ENCODE results near the gene TYMS.

The TYMS gene

DNA sequence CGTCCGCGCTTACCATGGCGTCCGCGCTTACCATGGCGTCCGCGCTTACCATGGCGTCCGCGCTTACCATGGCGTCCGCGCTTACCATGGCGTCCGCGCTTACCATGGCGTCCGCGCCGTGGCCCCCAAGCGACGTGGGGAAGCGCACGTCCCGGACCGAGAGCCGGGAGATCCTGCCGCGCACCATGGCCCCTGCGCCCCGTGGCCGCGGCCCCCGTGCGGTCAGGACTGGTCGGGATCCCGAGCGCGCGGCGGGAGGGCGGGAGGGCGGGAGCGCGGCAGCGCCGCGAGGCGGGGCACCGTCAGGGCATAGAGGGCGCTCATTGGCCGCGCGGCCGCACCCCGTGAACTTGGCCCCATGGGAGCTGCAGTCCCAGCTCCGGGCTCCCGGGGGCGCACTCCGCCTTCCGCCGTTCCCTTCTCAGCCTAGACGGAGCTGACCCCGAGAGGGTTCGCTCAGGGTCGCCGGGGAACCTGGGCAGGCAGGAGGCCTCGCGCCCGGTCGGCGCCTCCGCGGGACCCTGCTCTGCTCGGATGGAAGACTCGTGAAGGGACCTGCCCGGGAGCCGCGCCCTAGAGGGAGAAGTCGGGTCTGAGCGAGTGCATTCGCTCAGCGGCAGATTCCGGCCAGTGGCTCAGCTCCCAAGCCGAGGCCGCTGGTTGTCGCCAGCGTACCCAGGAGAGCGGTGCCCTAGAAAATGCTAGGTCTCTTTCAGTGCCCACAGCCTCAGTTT, 55.1 kb downstream of the TYMS start, which contains the start of gene ENOSF1:
TSS of gene ENOSF1 (minus strand) at position 230 of the 734 bp plus-strand sequence. CDS start at position 187, 43 bp downstream.
- DNase-seq (ENCODE audit: low read depth): peak; percentile 68

GRCh38 chr18:713135-713490, 55.7 kb downstream of the TYMS start:
- no peak for DNase-seq (ENCODE audit: low read depth)

DNA sequence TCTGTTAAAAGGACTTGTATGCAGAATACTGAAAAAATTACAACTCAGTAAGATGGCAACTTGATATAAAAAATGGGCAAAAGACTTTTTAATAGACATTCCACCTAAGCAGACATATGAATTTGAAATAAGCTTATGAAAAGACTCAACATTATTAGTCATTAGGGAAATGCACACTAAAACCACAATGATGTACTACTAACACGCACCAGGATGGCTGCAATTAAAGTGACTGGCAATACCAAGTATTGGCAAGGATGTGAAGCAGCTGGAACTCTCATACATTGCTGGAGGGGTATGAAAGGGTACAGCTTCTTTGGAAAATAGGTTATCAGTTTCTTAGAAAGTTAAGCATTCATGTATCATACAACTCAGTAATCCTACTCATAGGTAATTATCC, 58.2 kb downstream of the TYMS start:
- DNase-seq (ENCODE audit: low read depth): no peak

DNA sequence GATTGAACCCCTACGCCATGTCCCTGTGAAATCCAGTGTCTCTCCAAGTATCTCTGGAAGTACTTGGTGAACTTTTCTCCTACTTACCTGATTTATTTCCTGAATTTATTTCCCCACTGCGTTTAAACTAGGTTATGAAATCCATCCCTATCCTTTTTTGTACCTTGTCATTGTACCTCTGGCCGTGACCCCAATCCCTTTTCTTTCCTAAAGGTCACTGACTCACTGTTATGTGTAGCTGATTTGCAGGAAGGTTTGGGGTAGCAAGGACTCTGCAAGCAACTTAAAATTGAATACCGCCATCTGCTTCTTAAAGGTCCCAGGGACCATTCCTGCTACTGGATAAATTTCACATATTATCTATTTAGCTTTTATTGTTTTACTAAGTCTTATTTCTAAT, 59.5 kb downstream of the TYMS start:
- DNase-seq (ENCODE audit: low read depth): no peak

All from activated T-helper 1 cell treated with Interleukin-2 at 50 U/mL for 16 hours (primary cell).